Activated CD4-positive, CD25-positive, alpha-beta regulatory T cell treated with anti-CD3 and anti-CD28 coated beads, Interleukin-2, amount 50 U/mL, for 16 hours (primary cell): ENCODE measurements around the gene HUNK.
"Not testable (repeated sequence)": the region's sequence is repeated elsewhere in the genome, so short reads cannot be mapped to it uniquely, and the experiment has no call there.

ENCODE experiments used
- DNase-seq: peaks from one replicate; pipeline ENCODE4 v3.0.0-alpha.2; 2020; ENCODE audit warnings: low read depth, low spot score

Gene HUNK

GRCh38 chr21:31993826-31994825, 121.3 kb downstream of the HUNK start:
- no peak for DNase-seq

GRCh38 chr21:31997191-31997590, 124.4 kb downstream of the HUNK start:
- no peak for DNase-seq

GRCh38 chr21:31999810-32000468, 127.1 kb downstream of the HUNK start:
- DNase-seq: no peak

- DNase-seq: no peak
These were observed 128.6 kb downstream of the HUNK start for GRCh38 chr21:32001390-32001789.

- DNase-seq: no peak
These were observed 130.6 kb downstream of the HUNK start for GRCh38 chr21:32003411-32003810.

GRCh38 chr21:32004291-32004690, 131.5 kb downstream of the HUNK start:
- DNase-seq: no peak

GRCh38 chr21:32007456-32007855, 134.6 kb downstream of the HUNK start:
- DNase-seq: no peak

- no peak for DNase-seq
These were observed 135.9 kb downstream of the HUNK start for GRCh38 chr21:32008714-32009113.

GRCh38 chr21:32009263-32009662, 136.4 kb downstream of the HUNK start:
- no peak for DNase-seq

GRCh38 chr21:32015461-32016139, 142.8 kb downstream of the HUNK start:
- DNase-seq: no peak

GRCh38 chr21:32018381-32018780, 145.6 kb downstream of the HUNK start:
- no peak for DNase-seq

- DNase-seq: no peak
These were observed 147.7 kb downstream of the HUNK start for GRCh38 chr21:32020564-32020963.

GRCh38 chr21:32021319-32021994, 148.6 kb downstream of the HUNK start:
- DNase-seq: no peak

- DNase-seq: no peak
These were observed 149.3 kb downstream of the HUNK start for GRCh38 chr21:32022146-32022545.

GRCh38 chr21:32030146-32030652, 157.4 kb downstream of the HUNK start:
- DNase-seq: no peak

GRCh38 chr21:32034850-32035249, 162.0 kb downstream of the HUNK start:
- no peak for DNase-seq

- DNase-seq: no peak
These were observed 162.8 kb downstream of the HUNK start for GRCh38 chr21:32035617-32036016.

GRCh38 chr21:32036756-32037155, 163.9 kb downstream of the HUNK start:
- DNase-seq: no peak

- DNase-seq: not testable (repeated sequence)
These were observed 165.9 kb downstream of the HUNK start for GRCh38 chr21:32038751-32039150.

GRCh38 chr21:32043458-32043857, 170.6 kb downstream of the HUNK start:
- no peak for DNase-seq
